SK-N-MC (cell line): Measurements from ENCODE around the gene CSH2.
"Not testable (repeated sequence)": the region's sequence is repeated elsewhere in the genome, so short reads cannot be mapped to it uniquely, and the experiment has no call there.

Experiments
- DNase-seq: peaks from one replicate; pipeline ENCODE4 v3.0.0-alpha.2; 2011; ENCODE audit warnings: low read depth, low spot score
- H3K27ac ChIP-seq: fragments of 200-600 bp; sonication (generic); 2 replicates; pipeline ENCODE4 v1.5.1; 2016; ENCODE audit warnings: mixed run types
- H3K36me3 ChIP-seq: fragments of 200-600 bp; sonication (generic); 2 replicates; pipeline ENCODE4 v1.6.1; 2017; ENCODE audit warnings: antibody characterized with exemption, low read length, mixed read lengths; ENCODE audit not compliant: insufficient read depth
- H3K4me3 ChIP-seq: fragments of 200-600 bp; sonication (generic); 2 replicates; pipeline ENCODE4 v1.5.1; 2016
- H3K9ac ChIP-seq: fragments of 200-600 bp; sonication (generic); 2 replicates; pipeline ENCODE4 v1.8.0; 2017; ENCODE audit warnings: mixed run types, mixed read lengths; ENCODE audit not compliant: insufficient read length
- H3K9me3 ChIP-seq: fragments of 200-600 bp; sonication (generic); 2 replicates; pipeline ENCODE4 v1.6.1; 2017; ENCODE audit warnings: low read depth, mild to moderate bottlenecking, antibody characterized with exemption, low read length, moderate library complexity, mixed read lengths
- EZH2 ChIP-seq: fragments of 200-600 bp; sonication (generic); IDR thresholded peaks from one replicate; pipeline ENCODE4 v1.6.1; 2017; ENCODE audit warnings: antibody characterized with exemption
- FOXP2 ChIP-seq: optimal IDR thresholded peaks from 2 replicates; pipeline ENCODE3; 2011; ENCODE audit warnings: mild to moderate bottlenecking, moderate library complexity; ENCODE audit not compliant: insufficient read depth; ENCODE audit errors: extremely low read length, control extremely low read depth
- POLR2AphosphoS5 ChIP-seq: IDR thresholded peaks from 2 replicates; pipeline ENCODE4 v1.6.1; 2012; ENCODE audit warnings: mild to moderate bottlenecking, low read depth, low read length, borderline replicate concordance

CSH2 gene

DNA sequence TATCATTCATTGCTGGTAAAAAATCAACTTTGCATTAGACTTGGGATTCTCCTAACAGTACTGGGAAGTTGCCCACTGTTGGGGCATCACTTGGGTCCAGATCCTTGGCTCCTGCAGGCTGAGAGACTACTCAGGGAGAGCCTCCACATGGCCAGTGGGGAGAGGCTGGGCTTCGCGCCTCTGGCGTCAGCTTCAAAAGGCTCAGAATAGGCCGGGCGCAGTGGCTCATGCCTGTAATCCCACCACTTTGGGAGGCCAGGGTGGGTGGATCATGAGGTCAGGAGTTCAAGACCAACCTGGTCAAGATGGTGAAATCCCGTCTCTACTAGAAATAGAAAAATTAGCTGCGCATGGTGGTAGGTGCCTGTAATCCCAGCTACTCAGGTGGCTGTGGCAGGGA lies 41.0 kb upstream of the CSH2 start:
- DNase-seq = no peak
- Histone ChIP-seq H3K4me3 (no peak overlapping the region), H3K27ac (no peak overlapping the region), H3K36me3 (no peaks in the 10 kb centered on the region), H3K9ac (no peak overlapping the region), H3K9me3 (no peaks in the 10 kb centered on the region)
- no peak for TF ChIP-seq POLR2AphosphoS5
- no peak for TF ChIP-seq EZH2
- TF ChIP-seq FOXP2 = no peak

DNA sequence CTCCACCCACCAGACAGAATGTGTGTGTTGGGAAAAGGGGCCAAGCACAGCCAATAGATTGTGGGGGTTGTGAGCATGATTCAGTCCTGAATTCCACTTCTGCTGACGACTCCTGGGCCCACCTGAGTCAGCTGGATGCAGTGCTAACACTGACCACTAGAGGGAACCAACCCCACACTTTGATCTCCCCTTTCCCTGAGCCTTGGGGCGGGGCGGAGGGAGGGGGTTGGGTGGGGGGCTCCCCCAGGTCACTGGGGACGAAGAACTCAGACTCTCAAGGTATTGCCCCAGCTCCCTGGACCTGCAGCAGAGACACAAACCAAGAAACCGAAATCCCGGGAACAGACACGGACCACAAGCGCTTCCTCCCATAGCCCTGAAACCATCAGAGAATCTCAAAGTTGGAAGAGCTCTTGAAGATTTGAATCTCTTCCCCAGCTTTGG lies 38.2 kb upstream of the CSH2 start:
- Histone ChIP-seq H3K9me3 (no peaks in the 10 kb centered on the region), H3K36me3 (no peaks in the 10 kb centered on the region), H3K4me3 (no peak overlapping the region), H3K9ac (no peak overlapping the region), H3K27ac (no peak overlapping the region)
- DNase-seq = no peak
- TF ChIP-seq FOXP2 = no peak
- no peak for TF ChIP-seq POLR2AphosphoS5
- TF ChIP-seq EZH2 = no peak

- Histone ChIP-seq H3K27ac (no peak within 1 kb of the TSS), H3K36me3 (no peaks in the 10 kb centered on the region), H3K4me3 (no peak within 1 kb of the TSS), H3K9ac (no peak within 1 kb of the TSS), H3K9me3 (no peaks in the 10 kb centered on the region)
- no peak for DNase-seq
- TF ChIP-seq FOXP2 (no peak), EZH2 (no peak), POLR2AphosphoS5 (no peak)
Observed at GRCh38 chr17:63911041-63911635, 37.7 kb upstream of the CSH2 start, which contains the start of gene CSHL1. CSHL1 (minus strand) TSS chr17:63911258; CDS start chr17:63911196, 62 bp downstream.

- no peak overlapping the region for H3K4me3 ChIP-seq
- H3K9ac ChIP-seq = no peak overlapping the region
- no peaks in the 10 kb centered on the region for H3K36me3 ChIP-seq
- no peaks in the 10 kb centered on the region for H3K9me3 ChIP-seq
- TF ChIP-seq POLR2AphosphoS5 (no peak), FOXP2 (no peak), EZH2 (no peak)
- DNase-seq = no peak
- H3K27ac ChIP-seq = no peak overlapping the region
Observed at GRCh38 chr17:63910096-63910495, 36.6 kb upstream of the CSH2 start.

GRCh38 chr17:63909586-63909985 lies 36.1 kb upstream of the CSH2 start:
- H3K36me3 ChIP-seq, DNase-seq, H3K9ac ChIP-seq, H3K27ac ChIP-seq, H3K9me3 ChIP-seq, H3K4me3 ChIP-seq: not testable (repeated sequence)

DNA sequence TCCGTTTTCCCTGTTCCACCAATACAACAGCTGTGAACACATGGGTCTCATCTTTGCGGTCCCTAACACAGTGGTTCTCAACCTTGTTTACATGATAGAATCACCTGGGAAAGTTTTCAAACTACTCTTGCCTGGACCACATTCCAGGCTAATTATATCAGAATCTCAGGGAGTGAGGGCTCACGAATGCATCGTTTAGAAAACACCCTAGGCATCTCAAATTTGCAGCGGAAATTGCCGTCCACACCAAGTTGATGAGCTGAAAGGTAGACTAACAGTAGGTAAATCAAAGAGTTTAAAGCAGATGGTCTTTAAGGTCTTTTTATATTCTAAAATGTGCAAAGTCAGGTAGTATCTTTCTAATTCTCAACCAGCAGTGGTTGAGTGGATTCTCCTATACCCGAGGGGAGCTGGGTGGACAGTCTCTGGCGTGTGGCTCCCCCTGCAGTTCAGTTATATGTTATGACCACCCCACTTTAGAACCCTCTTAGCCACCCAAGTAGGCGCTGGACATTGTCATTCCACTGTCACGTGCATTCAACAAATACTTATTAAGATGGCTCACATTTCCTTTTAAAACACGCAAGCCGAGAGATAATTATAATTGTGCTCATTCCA lies 33.8 kb upstream of the CSH2 start:
- H3K36me3 ChIP-seq, H3K9me3 ChIP-seq, H3K9ac ChIP-seq, H3K27ac ChIP-seq, H3K4me3 ChIP-seq, DNase-seq: not testable (repeated sequence)

- not testable (repeated sequence) for DNase-seq, H3K4me3 ChIP-seq, H3K9ac ChIP-seq, H3K27ac ChIP-seq, H3K36me3 ChIP-seq, H3K9me3 ChIP-seq
Observed at GRCh38 chr17:63904796-63905195, 31.3 kb upstream of the CSH2 start.

- not testable (repeated sequence) for H3K36me3 ChIP-seq, H3K4me3 ChIP-seq, DNase-seq, H3K27ac ChIP-seq, H3K9me3 ChIP-seq, H3K9ac ChIP-seq
Observed at GRCh38 chr17:63903787-63904201, 30.3 kb upstream of the CSH2 start.

DNA sequence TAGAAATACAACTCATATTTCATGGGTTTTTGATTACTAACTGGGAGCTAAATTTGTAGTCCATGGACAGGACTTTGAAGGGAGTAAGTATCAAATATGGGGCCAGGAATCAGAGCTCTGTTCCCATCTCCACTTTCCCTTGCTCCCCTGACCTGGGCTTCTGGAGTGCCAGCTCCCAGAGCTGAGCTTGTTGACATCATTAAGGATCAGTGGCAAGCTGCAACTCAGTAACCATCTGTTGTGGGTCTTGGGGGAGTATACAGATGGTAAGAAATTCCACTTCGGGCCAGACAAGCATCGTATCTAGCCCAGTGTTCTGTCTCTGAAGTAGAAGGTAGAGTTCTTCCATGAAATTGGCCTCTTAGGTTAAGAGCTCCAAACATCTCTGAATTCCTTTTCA lies 28.5 kb upstream of the CSH2 start:
- H3K4me3 ChIP-seq, H3K9ac ChIP-seq, H3K36me3 ChIP-seq, H3K27ac ChIP-seq, DNase-seq, H3K9me3 ChIP-seq: not testable (repeated sequence)

- not testable (repeated sequence) for H3K9me3 ChIP-seq, DNase-seq, H3K36me3 ChIP-seq, H3K27ac ChIP-seq, H3K9ac ChIP-seq, H3K4me3 ChIP-seq
Observed at GRCh38 chr17:63898899-63899798, 25.7 kb upstream of the CSH2 start.

GRCh38 chr17:63896524-63897354 lies 23.3 kb upstream of the CSH2 start, which contains the start of gene CSH1:
CSH1 (minus strand) TSS chr17:63896574; CDS start chr17:63896511, 63 bp downstream.
- DNase-seq, H3K9ac ChIP-seq, H3K36me3 ChIP-seq, H3K27ac ChIP-seq, H3K4me3 ChIP-seq, H3K9me3 ChIP-seq: not testable (repeated sequence)

- H3K9ac ChIP-seq, H3K27ac ChIP-seq, H3K36me3 ChIP-seq, H3K9me3 ChIP-seq, DNase-seq, H3K4me3 ChIP-seq: not testable (repeated sequence)
Observed at GRCh38 chr17:63894821-63895220, 21.3 kb upstream of the CSH2 start.

DNA sequence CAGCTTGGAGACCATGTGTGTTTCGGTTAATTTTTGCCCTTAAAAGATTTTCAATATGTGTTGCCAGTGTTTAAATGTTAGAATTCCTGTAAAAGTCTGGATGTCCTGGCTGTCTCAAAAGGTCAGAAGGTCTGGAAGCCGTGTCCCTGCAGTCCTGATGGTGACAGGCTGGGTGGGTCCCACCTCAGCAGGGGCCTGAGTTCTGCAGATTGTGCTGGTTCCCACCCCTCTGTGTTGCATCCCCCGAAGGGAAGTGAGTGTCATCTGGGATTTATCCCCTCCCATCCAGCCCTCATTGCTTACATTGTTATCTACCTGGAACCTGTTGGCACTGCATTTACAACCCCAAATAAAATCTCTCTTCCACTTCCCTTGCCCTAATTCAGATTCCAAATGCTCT lies 20.5 kb upstream of the CSH2 start:
- not testable (repeated sequence) for DNase-seq, H3K4me3 ChIP-seq, H3K9ac ChIP-seq, H3K27ac ChIP-seq, H3K9me3 ChIP-seq, H3K36me3 ChIP-seq
